Renal cortex interstitium (tissue), 11 donors: Measurements from ENCODE around the gene IRAG1. TPM values are rescaled to one million over a fixed set of nuclear protein-coding genes. Genes with fewer than 3 reads are reported as not detected.
"Not testable (repeated sequence)": the region's sequence is repeated elsewhere in the genome, so short reads cannot be mapped to it uniquely, and the experiment has no call there.

ENCODE experiments used
- DNase-seq, 11 donors: peaks; one replicate each; pipeline ENCODE4 v3.0.0-alpha.2; 2013; ENCODE audit warnings: low read depth in 9 of 11, low spot score in 4 of 11; ENCODE audit errors: extremely low read depth in 1 of 11
- polyA plus RNA-seq, 3 donors: library from polyadenylated mRNA; unstranded; fragments of 120-200 nt; gene quantifications; one replicate each; pipeline ENCODE4 v1.2.1, GENCODE V29; 2013; ENCODE audit not compliant: insufficient read length in 3 of 3

The IRAG1 gene
- polyA plus RNA-seq, 3 donors = 9.2 to 10.8 (median 9.6) TPM

DNA sequence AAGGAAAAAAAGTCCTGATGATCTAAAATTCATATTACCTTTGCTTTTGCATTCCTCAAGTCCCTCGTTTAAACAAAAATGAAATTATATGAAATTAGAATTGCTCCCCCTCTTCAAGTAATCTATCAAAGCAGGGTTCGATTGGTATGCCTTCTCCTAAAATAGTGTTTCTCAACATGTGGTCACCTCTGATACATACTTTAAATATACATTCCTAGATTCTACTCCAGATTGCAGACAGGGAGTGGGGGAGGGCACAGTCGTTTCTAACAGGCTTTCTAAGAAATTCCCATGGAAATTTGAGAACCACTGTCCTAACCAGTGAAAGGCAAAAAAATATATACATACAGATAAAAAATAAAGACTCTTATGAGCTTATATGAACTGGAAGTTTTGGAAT lies 22.6 kb upstream of the IRAG1 start:
- DNase-seq = no peak

DNA sequence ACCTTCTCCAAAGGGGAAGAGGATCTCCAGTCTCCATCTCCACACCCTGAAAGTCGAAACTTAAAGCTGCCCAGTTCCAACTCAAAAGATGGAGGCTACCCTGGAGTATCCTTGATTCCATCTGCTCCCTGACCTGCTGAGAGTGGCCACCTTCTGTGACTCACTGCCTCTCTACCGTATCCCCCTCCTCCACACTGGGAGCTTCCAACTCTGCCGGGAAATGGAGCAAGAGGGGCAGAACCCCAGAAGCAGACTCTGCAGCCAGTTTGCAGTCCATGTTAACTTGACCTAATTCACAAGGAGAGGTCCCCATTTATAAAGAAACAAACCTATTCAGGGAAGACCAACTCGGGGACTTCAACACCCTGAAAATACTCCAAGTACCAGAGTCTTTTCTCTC lies 22.0 kb upstream of the IRAG1 start:
- DNase-seq = no peak

DNA sequence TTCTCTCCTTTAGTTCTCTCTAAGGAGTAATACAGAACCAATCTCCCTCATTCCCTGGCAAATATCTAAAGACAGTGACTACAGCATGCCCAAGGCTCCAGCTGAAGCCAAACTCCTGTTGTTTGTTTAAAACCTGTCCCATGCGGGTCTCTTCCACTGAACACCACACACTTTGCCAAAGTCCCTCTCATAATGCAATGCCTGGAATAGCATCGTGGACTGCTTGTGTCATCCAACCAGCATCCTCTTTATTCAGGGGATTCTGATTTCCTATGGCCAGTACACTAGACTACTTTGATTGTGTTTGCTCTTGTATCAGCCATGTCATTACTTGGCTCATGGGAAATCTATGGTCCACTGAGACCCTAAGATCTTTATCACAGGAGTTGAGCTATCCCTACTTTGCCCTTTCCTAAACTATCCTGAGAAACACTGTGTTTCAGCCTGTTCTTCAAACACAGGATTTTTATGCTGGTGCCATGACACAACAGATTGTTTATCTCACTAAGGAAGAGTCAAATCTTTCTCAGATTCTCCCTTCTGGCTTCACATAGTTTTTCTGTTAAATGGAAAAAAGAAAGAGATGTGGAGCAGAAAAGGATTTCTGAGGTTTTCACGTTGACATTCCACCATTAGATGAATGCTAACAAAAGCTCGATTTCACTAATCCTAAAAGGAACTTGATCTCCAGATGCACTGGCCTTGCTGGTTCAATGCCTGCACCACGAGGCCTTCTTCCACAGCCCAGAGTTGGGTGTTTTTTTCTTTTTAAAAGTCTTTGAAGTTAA lies 15.9 kb upstream of the IRAG1 start:
- no peak for DNase-seq

- no peak for DNase-seq
Observed at GRCh38 chr11:10708131-10708530, 14.6 kb upstream of the IRAG1 start.

DNA sequence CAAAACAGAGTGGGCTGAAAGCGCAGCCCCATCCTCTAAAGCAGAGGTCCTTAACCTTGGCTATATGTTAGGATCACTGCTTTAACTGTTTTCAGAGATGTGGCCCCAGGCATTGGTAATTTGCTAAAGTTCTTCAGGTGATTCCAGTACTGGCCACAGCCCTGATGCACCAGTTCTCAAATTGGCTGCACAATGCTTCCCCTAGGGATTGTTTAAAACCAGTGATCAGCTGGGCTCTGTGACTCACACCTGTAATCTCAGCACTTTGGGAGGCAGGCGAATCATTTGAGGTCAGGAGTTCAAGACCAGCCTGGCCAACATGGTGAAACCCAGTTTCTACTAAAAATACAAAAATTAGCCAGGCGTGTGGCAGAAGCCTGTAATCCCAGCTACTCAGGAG lies 8.4 kb upstream of the IRAG1 start:
- no peak for DNase-seq

GRCh38 chr11:10699072-10699471 lies 5.5 kb upstream of the IRAG1 start:
- no peak for DNase-seq

- no peak for DNase-seq
Observed at GRCh38 chr11:10697323-10697620, 3.7 kb upstream of the IRAG1 start.

GRCh38 chr11:10696468-10697322 lies 3.1 kb upstream of the IRAG1 start:
- DNase-seq = no peak

DNA sequence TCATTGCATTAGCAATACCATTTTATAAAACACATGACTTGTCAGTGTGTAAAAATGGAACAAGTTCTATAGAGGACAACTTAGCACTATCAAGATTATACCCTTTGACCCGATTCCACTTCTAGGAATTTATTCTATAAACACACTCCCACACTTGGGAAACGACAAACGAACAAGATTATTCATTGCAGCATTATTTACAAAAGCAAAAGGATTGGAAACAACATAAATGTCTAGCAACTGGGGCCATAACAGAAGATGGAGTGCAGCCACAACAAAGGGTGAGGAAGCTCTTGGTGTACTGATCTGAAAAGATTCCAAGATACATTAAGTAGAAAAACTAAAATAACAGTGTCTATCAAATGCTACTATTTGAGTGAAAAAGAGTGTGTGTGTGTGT lies 2.3 kb upstream of the IRAG1 start:
- peak in 8 of 11 donors; percentile 36 to 69 (median 46) for DNase-seq

- no peak for DNase-seq
Observed at GRCh38 chr11:10694486-10695239, 1.1 kb upstream of the IRAG1 start.

GRCh38 chr11:10692531-10693115 lies 932 bp downstream of the IRAG1 start:
- no peak for DNase-seq

DNA sequence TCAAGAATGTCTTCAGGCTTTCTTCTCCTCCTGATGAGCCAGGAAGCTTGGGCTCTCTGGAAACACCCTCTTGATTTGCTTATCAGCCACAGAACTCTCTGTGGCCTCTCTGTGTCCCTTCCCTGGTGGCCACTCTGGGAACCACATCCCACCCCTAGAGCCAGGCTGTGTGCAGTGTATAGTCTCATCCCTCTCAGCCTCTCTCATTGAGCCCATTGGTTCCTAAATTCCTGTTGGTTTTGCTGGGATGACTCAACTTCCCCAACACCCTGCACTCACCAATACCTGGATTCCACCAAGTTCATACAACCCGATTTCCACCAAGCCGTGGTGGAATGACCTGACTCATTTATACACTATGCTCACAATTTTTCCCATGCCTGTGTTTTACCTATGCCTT lies 5.2 kb downstream of the IRAG1 start:
- no peak for DNase-seq

GRCh38 chr11:10686311-10686710 lies 7.2 kb downstream of the IRAG1 start:
- no peak for DNase-seq

GRCh38 chr11:10683429-10683828 lies 10.1 kb downstream of the IRAG1 start:
- no peak for DNase-seq

DNA sequence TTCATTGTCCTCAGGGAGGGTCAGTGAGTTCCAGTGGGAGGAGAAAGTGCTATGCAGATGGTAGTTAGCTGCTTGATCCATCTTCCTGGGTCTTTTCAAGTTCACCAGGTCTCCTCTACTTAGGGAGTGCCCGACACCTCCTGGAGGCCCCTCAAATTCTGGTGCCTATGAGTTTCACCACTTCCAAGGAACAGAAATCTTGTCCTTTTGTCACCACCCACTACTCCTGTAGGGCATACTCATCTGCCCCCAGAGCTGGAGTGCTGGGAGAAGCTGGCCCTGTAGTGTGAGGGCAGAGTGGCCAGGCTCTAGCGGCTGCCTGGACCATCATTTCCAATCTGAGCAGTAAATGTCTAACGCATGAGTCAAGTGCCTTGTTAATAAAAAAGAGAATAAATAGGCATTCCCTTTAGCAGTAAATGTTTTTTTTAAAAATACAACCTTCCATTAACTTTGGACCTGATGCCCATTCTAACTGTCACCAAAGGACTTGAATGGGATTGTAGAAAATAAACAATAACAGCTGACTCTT lies 12.5 kb downstream of the IRAG1 start:
- no peak for DNase-seq

GRCh38 chr11:10680279-10680678 lies 13.3 kb downstream of the IRAG1 start:
- not testable (repeated sequence) for DNase-seq

- DNase-seq = no peak
Observed at GRCh38 chr11:10679644-10680043, 13.9 kb downstream of the IRAG1 start.

DNA sequence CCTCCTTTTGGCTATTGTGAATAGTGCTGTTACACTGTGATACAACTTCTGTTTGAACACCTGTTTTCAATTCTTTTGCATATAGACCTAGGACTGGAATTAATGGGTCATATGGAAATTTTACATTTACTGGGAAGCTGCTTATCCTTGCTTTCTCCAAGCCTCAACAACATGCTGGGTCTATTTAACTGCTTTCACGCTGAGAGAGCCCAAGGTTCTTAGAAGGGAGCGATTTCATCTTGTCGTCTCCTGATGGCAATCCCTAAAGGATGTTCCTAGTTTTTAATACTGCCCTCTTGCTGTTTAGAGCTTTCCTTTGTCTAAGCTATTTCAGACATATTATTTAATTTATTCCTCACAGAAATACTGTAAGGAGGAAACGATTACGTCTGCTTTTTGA lies 15.5 kb downstream of the IRAG1 start:
- no peak for DNase-seq

DNA sequence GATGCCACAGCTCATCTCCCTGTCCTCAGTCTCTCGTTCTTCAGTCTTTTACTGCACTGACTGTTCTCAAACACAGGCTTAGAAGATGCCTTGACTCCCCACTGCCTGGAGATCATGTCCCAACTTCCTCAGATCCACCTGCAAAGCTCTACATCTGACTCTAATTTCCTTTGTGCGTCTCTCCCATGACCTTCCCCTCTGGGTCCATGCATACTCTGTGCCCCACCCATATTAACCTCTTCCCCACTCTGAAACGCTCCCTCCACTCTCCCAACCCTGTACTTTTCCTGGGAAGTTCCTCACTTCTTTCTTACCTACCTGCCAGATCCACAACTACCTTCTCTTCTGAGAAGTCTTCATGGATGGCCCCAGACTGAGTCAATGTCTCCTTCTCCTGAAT lies 16.6 kb downstream of the IRAG1 start:
- no peak for DNase-seq
